ENCODE results near the gene KLHL15.

Gene KLHL15

GRCh38 chrX:23999671-24000070, 27.3 kb downstream of the KLHL15 start:
- no peak overlapping the region for H3K4me3 ChIP-seq (replicated peaks; ENCODE audit: low read depth, low read length)
- no peak for DNase-seq (ENCODE audit: extremely low read depth, low read depth)
- TF ChIP-seq, protein P1, sequence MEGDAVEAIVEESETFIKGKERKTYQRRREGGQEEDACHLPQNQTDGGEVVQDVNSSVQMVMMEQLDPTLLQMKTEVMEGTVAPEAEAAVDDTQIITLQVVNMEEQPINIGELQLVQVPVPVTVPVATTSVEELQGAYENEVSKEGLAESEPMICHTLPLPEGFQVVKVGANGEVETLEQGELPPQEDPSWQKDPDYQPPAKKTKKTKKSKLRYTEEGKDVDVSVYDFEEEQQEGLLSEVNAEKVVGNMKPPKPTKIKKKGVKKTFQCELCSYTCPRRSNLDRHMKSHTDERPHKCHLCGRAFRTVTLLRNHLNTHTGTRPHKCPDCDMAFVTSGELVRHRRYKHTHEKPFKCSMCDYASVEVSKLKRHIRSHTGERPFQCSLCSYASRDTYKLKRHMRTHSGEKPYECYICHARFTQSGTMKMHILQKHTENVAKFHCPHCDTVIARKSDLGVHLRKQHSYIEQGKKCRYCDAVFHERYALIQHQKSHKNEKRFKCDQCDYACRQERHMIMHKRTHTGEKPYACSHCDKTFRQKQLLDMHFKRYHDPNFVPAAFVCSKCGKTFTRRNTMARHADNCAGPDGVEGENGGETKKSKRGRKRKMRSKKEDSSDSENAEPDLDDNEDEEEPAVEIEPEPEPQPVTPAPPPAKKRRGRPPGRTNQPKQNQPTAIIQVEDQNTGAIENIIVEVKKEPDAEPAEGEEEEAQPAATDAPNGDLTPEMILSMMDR (IDR thresholded peaks at IDR 0.05; ENCODE audit: low read depth, low read length, missing control alignments) = no peak

- no peak for DNase-seq (ENCODE audit: extremely low read depth, low read depth)
- no peak overlapping the region for H3K4me3 ChIP-seq (replicated peaks; ENCODE audit: low read depth, low read length)
- TF ChIP-seq, protein P1 (IDR thresholded peaks at IDR 0.05; ENCODE audit: low read depth, low read length, missing control alignments) = no peak
Measured at GRCh38 chrX:23993012-23993633, 33.9 kb downstream of the KLHL15 start.

- TF ChIP-seq, protein P1 (IDR thresholded peaks at IDR 0.05; ENCODE audit: low read depth, low read length, missing control alignments) = no peak
- DNase-seq (ENCODE audit: extremely low read depth, low read depth) = no peak
- no peak overlapping the region for H3K4me3 ChIP-seq (replicated peaks; ENCODE audit: low read depth, low read length)
Measured at GRCh38 chrX:23992431-23992830, 34.6 kb downstream of the KLHL15 start.

DNA sequence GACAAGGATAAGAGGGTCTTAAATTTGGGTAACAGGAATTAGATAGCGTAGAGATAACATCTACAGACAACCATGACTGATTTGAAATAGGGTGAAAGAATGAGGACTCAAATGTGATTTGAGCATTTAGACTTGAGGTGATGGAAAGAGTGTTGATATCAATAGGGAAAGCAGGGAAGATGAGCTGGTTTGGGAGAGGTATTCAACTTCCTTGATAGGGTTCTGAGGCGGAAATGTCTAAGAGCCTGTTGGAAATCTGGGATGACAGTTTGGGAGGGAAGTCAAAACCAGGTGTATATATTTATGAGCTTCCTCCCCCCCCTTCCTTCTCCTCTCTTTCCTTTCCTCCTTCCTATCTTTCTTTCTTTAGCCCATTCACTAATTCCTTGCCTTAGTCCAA, 36.5 kb downstream of the KLHL15 start:
- TF ChIP-seq, protein P1 (IDR thresholded peaks at IDR 0.05; ENCODE audit: low read depth, low read length, missing control alignments) = no peak
- no peak for DNase-seq (ENCODE audit: extremely low read depth, low read depth)
- H3K4me3 ChIP-seq (replicated peaks; ENCODE audit: low read depth, low read length) = no peak overlapping the region

- TF ChIP-seq, protein P1 (IDR thresholded peaks at IDR 0.05; ENCODE audit: low read depth, low read length, missing control alignments) = no peak
- DNase-seq (ENCODE audit: extremely low read depth, low read depth) = no peak
- no peak overlapping the region for H3K4me3 ChIP-seq (replicated peaks; ENCODE audit: low read depth, low read length)
Measured at GRCh38 chrX:23989689-23990088, 37.3 kb downstream of the KLHL15 start.

DNA sequence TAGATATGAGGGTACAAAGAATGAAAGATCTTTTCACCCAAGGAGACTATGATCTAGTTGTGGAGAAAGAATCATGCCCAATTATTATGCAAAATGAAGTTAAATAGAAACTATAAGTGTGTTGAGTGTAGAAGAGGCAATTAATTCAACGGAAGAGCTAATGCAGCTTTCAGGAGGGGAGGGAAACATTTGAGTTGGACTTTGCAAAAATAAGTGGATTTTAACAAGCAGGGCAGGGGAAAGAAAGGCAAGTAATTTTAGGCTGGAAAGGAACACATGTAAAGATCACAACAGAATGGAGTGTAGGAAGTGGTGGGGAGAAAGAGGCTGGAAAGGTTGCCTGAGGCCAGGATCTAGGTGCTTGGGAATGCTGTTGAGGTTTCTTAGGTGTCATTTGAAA, 44.1 kb downstream of the KLHL15 start:
- TF ChIP-seq, protein P1 (IDR thresholded peaks at IDR 0.05; ENCODE audit: low read depth, low read length, missing control alignments) = no peak
- no peak overlapping the region for H3K4me3 ChIP-seq (replicated peaks; ENCODE audit: low read depth, low read length)
- DNase-seq (ENCODE audit: extremely low read depth, low read depth) = no peak

DNA sequence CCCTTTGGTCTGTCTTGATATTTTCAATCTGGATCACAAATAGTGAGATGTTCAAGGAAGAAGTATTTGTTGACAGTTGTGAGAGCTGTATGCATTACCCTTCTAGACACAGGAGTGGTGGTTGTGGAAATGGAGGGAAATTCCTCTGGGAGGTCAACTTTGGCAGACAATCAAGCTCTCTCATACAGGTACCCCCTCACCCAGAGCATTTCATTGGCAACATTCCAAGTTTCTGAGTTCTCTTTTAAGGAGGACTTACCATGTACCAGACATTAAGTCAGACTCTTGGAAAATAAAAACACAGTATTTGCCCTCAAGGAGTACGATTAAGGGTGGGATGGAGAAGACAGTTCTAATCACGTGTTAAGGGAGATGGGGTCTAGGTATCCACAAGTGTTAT, 45.3 kb downstream of the KLHL15 start:
- no peak overlapping the region for H3K4me3 ChIP-seq (replicated peaks; ENCODE audit: low read depth, low read length)
- no peak for DNase-seq (ENCODE audit: extremely low read depth, low read depth)
- TF ChIP-seq, protein P1 (IDR thresholded peaks at IDR 0.05; ENCODE audit: low read depth, low read length, missing control alignments) = no peak
